CD8-positive, alpha-beta memory T cell (primary cell): ENCODE data around the gene GLIPR2. TPM values are rescaled to one million over a fixed set of nuclear protein-coding genes. Genes with fewer than 3 reads are reported as not detected.
"Not testable (repeated sequence)": the region's sequence is repeated elsewhere in the genome, so short reads cannot be mapped to it uniquely, and the experiment has no call there.

ENCODE experiments used
- CTCF ChIA-PET: fragments of 350-600 bp; sonication (Branson Sonifier 250); formaldehyde crosslinking; loops from one replicate; lab custom pipeline; 2021; ENCODE audit warnings: antibody characterized with exemption; lab: Charles Lee
- POLR2A ChIA-PET: fragments of 350-600 bp; sonication (Branson Sonifier 250); formaldehyde crosslinking; loops from one replicate; lab custom pipeline; 2021; ENCODE audit warnings: antibody characterized with exemption; lab: Charles Lee
- DNase-seq, 5 donors: peaks; one replicate each; pipeline versions ENCODE4 v3.0.0 to v3.0.0-alpha.2; 2020 to 2022; ENCODE audit warnings: mixed read lengths in 1 of 5
- H3K27ac ChIP-seq: one replicate; pipeline ENCODE4 v1.7.0; 2013; ENCODE audit warnings: low read depth, mild to moderate bottlenecking, low read length, moderate library complexity
- H3K27me3 ChIP-seq: 2 replicates; pipeline ENCODE4 v1.7.0; 2013; ENCODE audit warnings: low read length, mild to moderate bottlenecking; ENCODE audit not compliant: insufficient read depth, poor library complexity, severe bottlenecking
- H3K36me3 ChIP-seq: 2 replicates; pipeline ENCODE4 v1.7.0; 2013; ENCODE audit warnings: mild to moderate bottlenecking, low read length, moderate library complexity; ENCODE audit not compliant: insufficient read depth
- H3K4me1 ChIP-seq: 2 replicates; pipeline ENCODE4 v1.7.0; 2013; ENCODE audit warnings: mild to moderate bottlenecking, low read length, moderate library complexity; ENCODE audit not compliant: insufficient read depth
- H3K4me3 ChIP-seq: 2 replicates; pipeline ENCODE4 v1.7.0; 2013; ENCODE audit warnings: mild to moderate bottlenecking, low read length
- H3K9me3 ChIP-seq: 2 replicates; pipeline ENCODE4 v1.7.0; 2013; ENCODE audit warnings: mild to moderate bottlenecking, low read length
- H3K27ac Mint-ChIP-seq, 8 donors: one replicate each; pipeline ENCODE4 v1.8.0; 2020 to 2021; ENCODE audit warnings: mixed read lengths in 8 of 8, mild to moderate bottlenecking in 6 of 8, inconsistent platforms in 3 of 8, moderate library complexity in 3 of 8
- H3K27me3 Mint-ChIP-seq, 2 donors: one replicate each; pipeline ENCODE4 v1.8.0; 2020 to 2021; ENCODE audit warnings: mixed read lengths in 2 of 2, mild to moderate bottlenecking in 1 of 2, moderate library complexity in 1 of 2
- H3K36me3 Mint-ChIP-seq, 3 donors: one replicate each; pipeline ENCODE4 v1.8.0; 2020 to 2021; ENCODE audit warnings: mixed read lengths in 3 of 3, inconsistent platforms in 1 of 3, mild to moderate bottlenecking in 1 of 3
- H3K4me1 Mint-ChIP-seq, 3 donors: one replicate each; pipeline ENCODE4 v1.8.0; 2020 to 2021; ENCODE audit warnings: mixed read lengths in 3 of 3, inconsistent platforms in 1 of 3, mild to moderate bottlenecking in 1 of 3
- H3K4me3 Mint-ChIP-seq, 7 donors: one replicate each; pipeline ENCODE4 v1.8.0; 2020 to 2021; ENCODE audit warnings: mixed read lengths in 7 of 7, mild to moderate bottlenecking in 6 of 7, moderate library complexity in 4 of 7, inconsistent platforms in 2 of 7
- H3K9me3 Mint-ChIP-seq, 5 donors: one replicate each; pipeline ENCODE4 v1.8.0; 2020 to 2022; ENCODE audit warnings: mixed read lengths in 5 of 5, mild to moderate bottlenecking in 3 of 5, moderate library complexity in 2 of 5, inconsistent platforms in 1 of 5
- polyA plus RNA-seq: library from polyadenylated mRNA; unstranded; fragments of 300-500 nt; fragmentation: Illumina TruSeq; gene quantifications from one replicate; pipeline ENCODE4 v1.2.3, GENCODE V29; 2021
- total RNA-seq, 2 experiments: library from RNA; stranded (reverse); gene quantifications; one replicate each; pipeline ENCODE4 v1.2.3, GENCODE V29; 2021

The GLIPR2 gene, protein sequence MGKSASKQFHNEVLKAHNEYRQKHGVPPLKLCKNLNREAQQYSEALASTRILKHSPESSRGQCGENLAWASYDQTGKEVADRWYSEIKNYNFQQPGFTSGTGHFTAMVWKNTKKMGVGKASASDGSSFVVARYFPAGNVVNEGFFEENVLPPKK
- total RNA-seq (10 to 100 TPM; 17.1 to 17.5 TPM), polyA plus RNA-seq (139 TPM)

DNA sequence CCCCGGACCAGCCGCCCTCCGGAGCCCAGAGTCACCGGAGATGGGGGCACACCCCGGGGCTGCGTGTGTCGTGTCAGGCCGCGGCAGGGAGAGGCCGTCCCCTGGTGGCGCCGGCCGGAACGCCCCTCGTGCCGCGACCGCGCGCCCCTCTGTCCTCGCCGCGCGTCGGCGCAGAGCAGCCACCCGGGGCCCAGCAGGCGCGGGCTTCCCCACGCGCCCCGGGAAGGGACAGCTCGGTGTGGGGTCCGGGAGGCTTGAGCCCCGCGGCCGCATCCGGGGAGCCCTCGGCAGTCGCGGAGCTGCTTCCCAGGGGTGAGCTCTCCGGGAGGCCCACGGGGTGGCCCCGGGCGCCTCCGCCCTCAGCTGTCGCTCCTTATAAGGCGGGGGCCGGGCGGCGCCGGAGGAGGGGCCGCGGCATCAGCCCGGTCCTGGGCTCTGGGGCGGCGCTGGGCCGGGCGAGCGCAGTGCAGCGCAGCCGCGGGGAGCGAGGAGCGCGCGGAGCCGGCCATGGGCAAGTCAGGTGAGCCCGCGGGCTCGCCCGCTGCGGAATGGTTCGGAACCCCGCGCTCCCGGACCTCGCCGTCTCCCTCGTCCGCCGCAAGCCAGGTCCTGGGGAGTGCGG lies at the start of gene GLIPR2:
TSS of gene GLIPR2 (plus strand) at position 462 of the 622 bp plus-strand sequence. CDS start at position 508, 46 bp downstream.
- ChIA-PET POLR2A (interaction anchor here (0.9 to 2.4 kb wide), 5 partner anchors 11 to 54 kb away, joined by 3 to 12 read pairs (median 6); partner anchors contain the start of gene CLTA), CTCF (interaction anchor here (0.8 to 6.2 kb wide), 8 partner anchors 8 to 54 kb away, joined by 3 to 65 read pairs (median 8); partner anchors contain the start of gene CCIN)
- H3K9me3 ChIP-seq = no peaks in the 10 kb centered on the region
- H3K27ac ChIP-seq = peak within 1 kb of the TSS; percentile 69
- Mint-ChIP-seq H3K27me3 (no peaks in the 10 kb centered on the region), H3K4me3 (peak within 1 kb of the TSS; percentile 87 to 99 (median 96)), H3K36me3 (peaks cover 0 to 7% (median 0%) of the 10 kb centered on the region in 3 donors), H3K4me1 (peaks cover 48 to 54% (median 52%) of the 10 kb centered on the region in 3 donors), H3K9me3 (peaks cover 0 to 1% (median 0%) of the 10 kb centered on the region in 5 donors), H3K27ac (peak within 1 kb of the TSS; percentile 85 to 99 (median 98))
- H3K4me1 ChIP-seq = peaks cover 52% of the 10 kb centered on the region
- DNase-seq = peak; percentile 72 to 85 (median 76)
- H3K27me3 ChIP-seq = no peaks in the 10 kb centered on the region
- no peaks in the 10 kb centered on the region for H3K36me3 ChIP-seq
- peak within 1 kb of the TSS; percentile 86 for H3K4me3 ChIP-seq

- H3K27ac Mint-ChIP-seq, H3K4me1 ChIP-seq, POLR2A ChIA-PET, H3K27me3 ChIP-seq, H3K9me3 ChIP-seq, H3K4me3 ChIP-seq, H3K9me3 Mint-ChIP-seq, DNase-seq, H3K36me3 ChIP-seq, H3K4me3 Mint-ChIP-seq, H3K27ac ChIP-seq, H3K27me3 Mint-ChIP-seq, H3K4me1 Mint-ChIP-seq: not testable (repeated sequence)
- peaks cover 16 to 33% (median 24%) of the 10 kb centered on the region in 3 donors for H3K36me3 Mint-ChIP-seq
- CTCF ChIA-PET = interaction anchor here (2.4 kb wide), 1 partner anchor 16 kb away, joined by 9 read pairs; no protein-coding TSS in a partner anchor
Measured at GRCh38 chr9:36087054-36087453, 49.5 kb upstream of the GLIPR2 start.

- Mint-ChIP-seq H3K4me3 (no peak overlapping the region), H3K27me3 (no peaks in the 10 kb centered on the region), H3K9me3 (no peaks in the 10 kb centered on the region), H3K27ac (peak overlapping the region in 1 of 8 donors; percentile 2), H3K4me1 (peaks cover 12 to 16% (median 14%) of the 10 kb centered on the region in 3 donors), H3K36me3 (peaks cover 16 to 29% (median 21%) of the 10 kb centered on the region in 3 donors)
- Histone ChIP-seq H3K27me3 (no peaks in the 10 kb centered on the region), H3K9me3 (no peaks in the 10 kb centered on the region), H3K36me3 (peaks cover 3% of the 10 kb centered on the region), H3K4me3 (no peak overlapping the region), H3K4me1 (peaks cover 4% of the 10 kb centered on the region), H3K27ac (no peak overlapping the region)
- ChIA-PET POLR2A (no interaction called here), CTCF (interaction anchor here (1.0 kb wide), 1 partner anchor 78 kb away, joined by 5 read pairs; no protein-coding TSS in a partner anchor)
- no peak for DNase-seq
Measured at GRCh38 chr9:36088020-36088419, 48.5 kb upstream of the GLIPR2 start.

GRCh38 chr9:36091026-36091953 lies 45.2 kb upstream of the GLIPR2 start:
- Mint-ChIP-seq H3K36me3 (peaks cover 8 to 11% (median 9%) of the 10 kb centered on the region in 3 donors), H3K4me1 (peaks cover 13 to 18% (median 17%) of the 10 kb centered on the region in 3 donors), H3K27me3 (no peaks in the 10 kb centered on the region), H3K27ac (peak overlapping the region in 6 of 8 donors; percentile 12 to 85 (median 66)), H3K4me3 (peak overlapping the region in 4 of 7 donors; percentile 23 to 65 (median 42)), H3K9me3 (no peaks in the 10 kb centered on the region)
- no peaks in the 10 kb centered on the region for H3K36me3 ChIP-seq
- no peak overlapping the region for H3K27ac ChIP-seq
- peaks cover 5% of the 10 kb centered on the region for H3K4me1 ChIP-seq
- no peaks in the 10 kb centered on the region for H3K9me3 ChIP-seq
- H3K27me3 ChIP-seq = no peaks in the 10 kb centered on the region
- H3K4me3 ChIP-seq = no peak overlapping the region
- no peak for DNase-seq
- ChIA-PET CTCF (interaction anchor here (1.2 to 1.6 kb wide), 2 partner anchors 11 to 75 kb away, joined by 3 to 5 read pairs; no protein-coding TSS in a partner anchor), POLR2A (no interaction called here)

GRCh38 chr9:36092014-36092413 lies 44.5 kb upstream of the GLIPR2 start:
- Histone ChIP-seq H3K9me3 (no peaks in the 10 kb centered on the region), H3K27ac (no peak overlapping the region), H3K4me1 (peaks cover 5% of the 10 kb centered on the region), H3K27me3 (no peaks in the 10 kb centered on the region), H3K4me3 (no peak overlapping the region), H3K36me3 (no peaks in the 10 kb centered on the region)
- Mint-ChIP-seq H3K27me3 (no peaks in the 10 kb centered on the region), H3K27ac (peak overlapping the region in 7 of 8 donors; percentile 32 to 94 (median 85)), H3K9me3 (no peaks in the 10 kb centered on the region), H3K4me3 (peak overlapping the region in 5 of 7 donors; percentile 1 to 67 (median 60)), H3K36me3 (peaks cover 3 to 7% (median 5%) of the 10 kb centered on the region in 3 donors), H3K4me1 (peaks cover 13 to 18% (median 17%) of the 10 kb centered on the region in 3 donors)
- ChIA-PET POLR2A (no interaction called here), CTCF (interaction anchor here (1.2 to 1.6 kb wide), 2 partner anchors 10 to 75 kb away, joined by 3 to 5 read pairs; no protein-coding TSS in a partner anchor)
- DNase-seq = no peak

- H3K4me3 Mint-ChIP-seq = peak overlapping the region in 6 of 7 donors; percentile 50 to 85 (median 66)
- no peaks in the 10 kb centered on the region for H3K9me3 Mint-ChIP-seq
- ChIA-PET CTCF (interaction anchor here (0.9 to 1.6 kb wide), 3 partner anchors 10 to 74 kb away, joined by 4 to 5 read pairs (median 5); partner anchors contain the start of gene GLIPR2), POLR2A (no interaction called here)
- H3K36me3 Mint-ChIP-seq = peaks cover 0 to 4% (median 1%) of the 10 kb centered on the region in 3 donors
- DNase-seq = peak in 3 of 5 donors; percentile 19 to 52 (median 26)
- H3K9me3 ChIP-seq = no peaks in the 10 kb centered on the region
- H3K4me3 ChIP-seq = no peak overlapping the region
- no peak overlapping the region for H3K27ac ChIP-seq
- H3K4me1 Mint-ChIP-seq = peaks cover 13 to 18% (median 17%) of the 10 kb centered on the region in 3 donors
- H3K36me3 ChIP-seq = no peaks in the 10 kb centered on the region
- H3K4me1 ChIP-seq = peaks cover 5% of the 10 kb centered on the region
- H3K27ac Mint-ChIP-seq = peak overlapping the region; percentile 80 to 94 (median 90)
- H3K27me3 ChIP-seq = no peaks in the 10 kb centered on the region
- no peaks in the 10 kb centered on the region for H3K27me3 Mint-ChIP-seq
Measured at GRCh38 chr9:36092509-36093215, 43.9 kb upstream of the GLIPR2 start.

DNA sequence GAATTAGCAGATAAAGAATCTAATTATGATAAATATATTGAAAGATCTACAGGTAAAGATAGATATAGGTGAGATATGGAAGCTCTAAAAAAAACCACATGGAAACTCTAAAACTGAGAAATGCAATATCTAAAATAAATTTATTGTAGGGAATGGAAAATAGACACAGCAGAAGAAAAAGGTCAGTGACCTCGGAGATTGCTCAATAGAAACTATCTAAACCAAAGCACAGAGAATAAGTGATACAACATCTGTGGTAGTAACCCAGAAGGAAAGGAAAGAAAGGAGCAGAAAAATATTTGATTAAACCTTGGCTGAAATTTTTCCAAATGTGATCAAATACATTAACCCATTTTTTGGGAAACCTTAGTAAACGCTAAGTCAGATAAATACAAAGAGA lies 43.1 kb upstream of the GLIPR2 start:
- DNase-seq = no peak
- Histone ChIP-seq H3K27ac (no peak overlapping the region), H3K27me3 (no peaks in the 10 kb centered on the region), H3K9me3 (no peaks in the 10 kb centered on the region), H3K4me3 (no peak overlapping the region), H3K36me3 (no peaks in the 10 kb centered on the region), H3K4me1 (peaks cover 5% of the 10 kb centered on the region)
- CTCF ChIA-PET = interaction anchor here (0.9 to 1.0 kb wide), 2 partner anchors 9 to 43 kb away, joined by 4 to 5 read pairs; partner anchors contain the start of gene GLIPR2
- Mint-ChIP-seq H3K4me3 (no peak overlapping the region), H3K4me1 (peaks cover 13 to 18% (median 17%) of the 10 kb centered on the region in 3 donors), H3K36me3 (peaks cover 0 to 3% (median 0%) of the 10 kb centered on the region in 3 donors), H3K9me3 (no peaks in the 10 kb centered on the region), H3K27ac (peak overlapping the region in 6 of 8 donors; percentile 30 to 94 (median 92)), H3K27me3 (no peaks in the 10 kb centered on the region)
- POLR2A ChIA-PET = no interaction called here
